ENCODE results near the gene RAF1.

- TF ChIP-seq CTCF (IDR thresholded peaks at IDR 0.05) (no peak), POLR2AphosphoS5 (IDR thresholded peaks at IDR 0.05; ENCODE audit: low read depth, low read length) (no peak), REST (IDR thresholded peaks at IDR 0.05; ENCODE audit: insufficient read depth in 1 of 2, low read depth in 2 of 2, low read length in 1 of 2) (no peak), TCF7L2 (IDR thresholded peaks at IDR 0.05; ENCODE audit: low read depth, low read length) (no peak)
These were observed 41.5 kb upstream of the RAF1 start for GRCh38 chr3:12705374-12705926.
